Prostate gland (tissue), 2 donors: ENCODE measurements around the gene DYNLT1. TPM values are rescaled to one million over a fixed set of nuclear protein-coding genes. Genes with fewer than 3 reads are reported as not detected.

Source experiments
- DNase-seq: peaks from one replicate; pipeline ENCODE4 v3.0.0-alpha.2; 2019; ENCODE audit warnings: low spot score
- H3K27ac ChIP-seq, 2 donors: fragments of 200-600 bp; sonication (generic); 2 replicates each; pipeline ENCODE4 v1.5.1; 2017 to 2019
- H3K27me3 ChIP-seq: fragments of 200-600 bp; sonication (generic); replicated peaks from 2 replicates; pipeline ENCODE4 v1.5.1; 2019; ENCODE audit not compliant: insufficient read depth
- H3K36me3 ChIP-seq, 2 donors: fragments of 200-600 bp; sonication (generic); 1 replicate in 1 of 2; 2 replicates in 1 of 2; pipeline versions ENCODE4 v1.5.1 to v1.8.1; 2017 to 2019
- H3K4me1 ChIP-seq: fragments of 200-600 bp; sonication (generic); replicated peaks from 2 replicates; pipeline ENCODE4 v1.5.1; 2019
- H3K4me3 ChIP-seq, 2 donors: fragments of 200-600 bp; sonication (generic); 2 replicates each; pipeline ENCODE4 v1.5.1; 2017 to 2019
- H3K9me3 ChIP-seq: fragments of 200-600 bp; sonication (generic); 2 replicates; pipeline ENCODE4 v1.5.1; 2017
- CTCF ChIP-seq, 4 experiments: fragments of 200-600 bp in 2 of 4; fragments of 450-650 bp in 2 of 4; sonication (generic) in 2 of 4; IDR thresholded peaks; 1 replicate in 3 of 4; 2 replicates in 1 of 4; pipeline ENCODE4 v1.5.1; 2016 to 2019; ENCODE audit warnings: antibody characterized with exemption in 4 of 4, mild to moderate bottlenecking in 2 of 4, moderate library complexity in 2 of 4
- POLR2A ChIP-seq: fragments of 450-650 bp; IDR thresholded peaks from one replicate; pipeline ENCODE4 v1.6.1; 2016; ENCODE audit warnings: antibody characterized with exemption, mild to moderate bottlenecking
- POLR2AphosphoS5 ChIP-seq: sonication (generic); formaldehyde crosslinking; IDR thresholded peaks from one replicate; pipeline ENCODE4 v1.6.1; 2017; ENCODE audit warnings: antibody characterized with exemption
- WGBS: methylation state at CpG from one replicate; pipeline ENCODE4 v1.1.5; 2018; 5-methylcytosine and 5-hydroxymethylcytosine counted together
- intact Hi-C: fragments of 100-400 bp; cut with DNase I; formaldehyde crosslinking; loops from one replicate; pipeline ENCODE4 v1.14.2; 2022
- total RNA-seq, 2 donors: library from RNA; depleted of rRNA; stranded (reverse); fragments of >200 nt; gene quantifications; one replicate each; pipeline ENCODE4 v1.1.0, GENCODE V29; 2016

DYNLT1 gene
- 100 to 1,000 TPM in 1 of 2 donors, 10 to 100 TPM in 1; 95.9 to 138 TPM for total RNA-seq

DNA sequence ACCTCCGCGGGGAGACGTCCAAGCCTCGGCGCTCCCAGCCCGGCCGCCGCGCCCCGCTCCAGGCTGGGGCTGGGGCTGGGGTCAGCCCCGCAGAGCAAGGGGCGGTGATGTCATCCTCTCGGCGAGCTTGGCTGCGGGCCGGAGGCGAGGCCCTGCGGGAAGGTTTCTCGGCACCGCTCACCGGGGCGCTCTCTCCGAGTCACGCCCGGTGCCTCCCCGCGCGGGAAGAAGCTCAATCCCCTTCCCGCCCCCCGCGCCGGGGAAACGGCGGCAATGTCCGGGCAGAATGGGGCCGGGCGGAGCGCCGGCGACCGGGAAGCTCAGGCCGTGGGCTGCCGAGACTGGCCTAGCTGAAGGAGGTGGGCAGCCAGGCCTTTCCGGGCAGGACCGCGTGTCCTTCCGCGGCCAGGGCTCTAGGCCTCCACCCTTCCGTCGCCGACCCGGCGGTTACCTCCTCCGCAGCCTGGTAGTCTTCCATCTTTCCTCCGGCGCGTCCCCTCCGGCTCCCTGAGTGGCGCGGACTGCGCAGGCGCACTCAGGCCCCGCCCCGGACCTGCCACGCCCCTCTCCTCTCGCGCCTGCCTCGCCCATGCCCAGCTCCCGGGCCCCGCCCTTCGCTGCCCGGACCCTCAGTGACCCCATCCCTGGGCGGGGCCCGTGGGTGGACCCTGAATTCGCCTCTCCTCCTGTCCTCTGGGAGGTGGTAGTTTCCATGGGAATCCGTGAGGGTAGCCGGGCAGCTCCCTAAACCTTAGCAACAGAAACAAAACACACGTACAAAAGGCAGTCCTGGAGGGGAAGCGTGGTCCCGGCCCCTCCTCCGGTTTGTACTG, at the start of gene DYNLT1:
Gene DYNLT1, minus strand, starts transcription at position 513 of the 833 bp plus-strand sequence. Its CDS starts 35 bp downstream, at position 478.
- no peaks in the 10 kb centered on the region for H3K36me3 ChIP-seq
- peak within 1 kb of the TSS; percentile 76 to 89 for H3K4me3 ChIP-seq
- no peaks in the 10 kb centered on the region for H3K9me3 ChIP-seq
- no peaks in the 10 kb centered on the region for H3K4me1 ChIP-seq
- peak; percentile 90 for DNase-seq
- TF ChIP-seq POLR2A (peak; percentile 98), CTCF (IDR thresholded peaks at IDR 0.05) (peak in 1 of 4 experiments; percentile 10), POLR2AphosphoS5 (peak; percentile 96)
- no peaks in the 10 kb centered on the region for H3K27me3 ChIP-seq
- under 1% methylated on average over 81 of the region's 81 CpGs for WGBS
- intact Hi-C loops, result no loop called here
- peak within 1 kb of the TSS; percentile 95 for H3K27ac ChIP-seq

GRCh38 chr6:158688860-158689259, 44.3 kb upstream of the DYNLT1 start:
- intact Hi-C loops, result loop anchor here (5.0 kb wide), 1 partner anchor 467 kb away; no protein-coding TSS in a partner anchor
- Histone ChIP-seq H3K36me3 (no peaks in the 10 kb centered on the region), H3K9me3 (no peaks in the 10 kb centered on the region), H3K27ac (no peak overlapping the region), H3K27me3 (no peaks in the 10 kb centered on the region), H3K4me1 (no peaks in the 10 kb centered on the region), H3K4me3 (no peak overlapping the region)
- no peak for DNase-seq
- WGBS, result 77% methylated on average over 1 of the region's 1 CpG
- TF ChIP-seq POLR2A (no peak), CTCF (IDR thresholded peaks at IDR 0.05) (no peak), POLR2AphosphoS5 (no peak)

GRCh38 chr6:158687506-158687905, 43.0 kb upstream of the DYNLT1 start:
- WGBS, result 88% methylated on average over 4 of the region's 4 CpGs

DNA sequence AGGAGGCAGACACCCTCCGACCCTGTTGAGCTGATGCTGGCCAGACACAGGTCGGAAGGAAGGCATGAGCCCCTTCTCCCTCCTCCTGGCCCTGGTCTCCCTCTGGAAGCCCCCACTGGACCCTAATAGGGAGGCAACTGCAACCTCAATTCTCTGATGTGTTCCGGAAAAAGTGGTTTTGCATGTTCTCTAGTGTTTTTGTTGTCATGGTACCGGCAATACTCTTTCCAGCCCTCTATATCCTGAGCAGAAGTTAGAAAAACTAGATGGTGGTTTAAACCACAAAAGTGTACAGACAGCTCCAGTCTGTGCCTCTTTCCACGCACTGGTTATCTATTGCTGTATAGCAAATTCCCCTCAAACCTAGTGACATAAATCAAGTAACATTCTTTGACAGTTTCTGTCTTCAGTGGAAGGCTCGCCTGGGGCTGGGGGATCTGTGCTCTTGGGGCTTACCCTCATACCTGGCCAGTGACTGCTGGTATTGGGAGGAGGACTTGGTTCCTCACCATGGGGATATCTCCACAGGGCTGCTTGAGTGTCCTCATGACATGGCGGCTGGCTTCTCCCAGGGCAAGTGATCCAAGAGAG, 42.3 kb upstream of the DYNLT1 start:
- Histone ChIP-seq H3K4me1 (no peaks in the 10 kb centered on the region), H3K27ac (peak overlapping the region in 1 of 2 donors; percentile 26), H3K9me3 (no peaks in the 10 kb centered on the region), H3K4me3 (no peak overlapping the region), H3K27me3 (no peaks in the 10 kb centered on the region), H3K36me3 (no peaks in the 10 kb centered on the region)
- TF ChIP-seq CTCF (IDR thresholded peaks at IDR 0.05) (no peak), POLR2A (no peak), POLR2AphosphoS5 (no peak)
- DNase-seq, result no peak
- intact Hi-C loops, result loop anchor here (5.0 kb wide), 1 partner anchor 465 kb away; no protein-coding TSS in a partner anchor
- 73% methylated on average over 7 of the region's 7 CpGs for whole genome bisulfite sequencing

More at GRCh38 chr6:158687506-158687905, 43.0 kb upstream of the DYNLT1 start:
- Histone ChIP-seq H3K27ac (peak overlapping the region in 1 of 2 donors; percentile 26), H3K4me1 (no peaks in the 10 kb centered on the region), H3K9me3 (no peaks in the 10 kb centered on the region), H3K4me3 (no peak overlapping the region), H3K27me3 (no peaks in the 10 kb centered on the region), H3K36me3 (no peaks in the 10 kb centered on the region)
- no peak for DNase-seq
- intact Hi-C loops, result loop anchor here (5.0 kb wide), 1 partner anchor 465 kb away; no protein-coding TSS in a partner anchor
- no peak for TF ChIP-seq CTCF (IDR thresholded peaks at IDR 0.05)
- no peak for TF ChIP-seq POLR2AphosphoS5
- no peak for TF ChIP-seq POLR2A
